Measurements from ENCODE around the gene ORMDL3.
"Not testable (repeated sequence)": the region's sequence is repeated elsewhere in the genome, so short reads cannot be mapped to it uniquely, and the experiment has no call there.

DNA sequence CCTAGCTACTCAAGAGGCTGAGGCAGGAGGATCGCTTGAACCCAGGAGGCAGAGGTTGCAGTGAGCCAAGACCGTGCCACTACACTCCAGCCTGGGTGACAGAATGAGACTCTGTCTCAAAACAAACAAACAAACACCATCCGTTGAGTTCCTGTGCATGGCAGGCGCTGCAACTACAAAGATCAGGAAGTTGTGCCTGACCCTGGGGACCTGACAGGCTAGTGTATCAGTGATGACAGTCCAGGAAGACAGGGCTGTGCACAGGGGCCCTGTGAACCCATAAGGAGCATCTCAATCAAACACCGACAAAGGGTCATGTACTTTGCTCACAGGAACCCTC lies 21.1 kb upstream of the ORMDL3 start:
- TF ChIP-seq, protein P1, sequence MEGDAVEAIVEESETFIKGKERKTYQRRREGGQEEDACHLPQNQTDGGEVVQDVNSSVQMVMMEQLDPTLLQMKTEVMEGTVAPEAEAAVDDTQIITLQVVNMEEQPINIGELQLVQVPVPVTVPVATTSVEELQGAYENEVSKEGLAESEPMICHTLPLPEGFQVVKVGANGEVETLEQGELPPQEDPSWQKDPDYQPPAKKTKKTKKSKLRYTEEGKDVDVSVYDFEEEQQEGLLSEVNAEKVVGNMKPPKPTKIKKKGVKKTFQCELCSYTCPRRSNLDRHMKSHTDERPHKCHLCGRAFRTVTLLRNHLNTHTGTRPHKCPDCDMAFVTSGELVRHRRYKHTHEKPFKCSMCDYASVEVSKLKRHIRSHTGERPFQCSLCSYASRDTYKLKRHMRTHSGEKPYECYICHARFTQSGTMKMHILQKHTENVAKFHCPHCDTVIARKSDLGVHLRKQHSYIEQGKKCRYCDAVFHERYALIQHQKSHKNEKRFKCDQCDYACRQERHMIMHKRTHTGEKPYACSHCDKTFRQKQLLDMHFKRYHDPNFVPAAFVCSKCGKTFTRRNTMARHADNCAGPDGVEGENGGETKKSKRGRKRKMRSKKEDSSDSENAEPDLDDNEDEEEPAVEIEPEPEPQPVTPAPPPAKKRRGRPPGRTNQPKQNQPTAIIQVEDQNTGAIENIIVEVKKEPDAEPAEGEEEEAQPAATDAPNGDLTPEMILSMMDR (conservative IDR thresholded peaks at IDR 0.05; ENCODE audit: low read length): not testable (repeated sequence)
- not testable (repeated sequence) for TF ChIP-seq EZH2phosphoT487 (IDR thresholded peaks at IDR 0.05; ENCODE audit: borderline replicate concordance, low read depth, low read length)
